ENCODE data around the gene TOLLIP.
"Not testable (repeated sequence)": the region's sequence is repeated elsewhere in the genome, so short reads cannot be mapped to it uniquely, and the experiment has no call there.

Gene TOLLIP

DNA sequence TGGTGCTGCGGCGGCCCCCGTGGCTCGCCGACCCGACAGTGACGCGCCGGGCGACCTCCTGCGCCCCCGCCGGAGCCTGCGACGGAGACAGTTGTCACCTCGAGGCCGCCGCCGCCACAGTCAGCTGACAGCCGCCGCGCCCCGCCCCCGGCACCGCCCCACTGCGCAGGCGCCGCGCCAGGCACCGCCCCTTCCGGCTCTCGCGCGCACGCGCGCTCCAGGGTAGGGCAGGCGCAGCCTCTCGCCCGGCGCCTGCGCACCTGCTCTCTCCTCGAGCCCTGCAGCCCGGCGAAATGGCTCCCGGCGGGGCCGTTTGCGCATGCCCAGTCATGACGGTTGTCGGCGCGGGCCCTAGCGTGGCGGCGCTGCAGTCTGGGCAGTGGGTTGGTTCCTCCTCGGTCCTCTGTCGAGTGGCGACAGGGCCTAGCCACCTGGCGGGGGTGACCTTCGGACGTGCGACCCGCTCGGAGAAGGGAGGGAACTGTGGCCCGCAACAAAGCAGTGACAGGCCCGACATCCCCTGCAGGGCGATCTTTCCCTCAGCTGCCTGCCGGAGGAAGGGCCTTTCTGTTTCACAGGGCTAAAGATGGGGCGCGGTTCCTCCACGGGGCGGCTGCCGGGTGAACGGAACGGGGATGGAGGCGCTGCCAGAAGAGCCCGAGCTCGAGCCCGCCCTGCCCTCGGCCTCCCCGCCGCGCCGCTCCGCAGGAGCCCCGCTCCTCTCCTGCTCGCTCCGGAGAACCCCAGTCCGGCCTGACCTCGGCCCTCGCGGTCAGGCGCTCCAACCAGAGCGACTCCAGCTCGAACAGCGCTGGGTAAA lies at the start of gene TOLLIP:
Gene TOLLIP (minus strand): TSS at position 135 of the 820 bp plus-strand sequence. CDS start 134 bp downstream, at position 1.
- peak; percentile 90 to 95 for DNase-seq

GRCh38 chr11:1358931-1359330 lies 49.5 kb upstream of the TOLLIP start:
- DNase-seq: not testable (repeated sequence)

- DNase-seq: no peak
These were observed 48.9 kb upstream of the TOLLIP start for GRCh38 chr11:1358286-1358685.

DNA sequence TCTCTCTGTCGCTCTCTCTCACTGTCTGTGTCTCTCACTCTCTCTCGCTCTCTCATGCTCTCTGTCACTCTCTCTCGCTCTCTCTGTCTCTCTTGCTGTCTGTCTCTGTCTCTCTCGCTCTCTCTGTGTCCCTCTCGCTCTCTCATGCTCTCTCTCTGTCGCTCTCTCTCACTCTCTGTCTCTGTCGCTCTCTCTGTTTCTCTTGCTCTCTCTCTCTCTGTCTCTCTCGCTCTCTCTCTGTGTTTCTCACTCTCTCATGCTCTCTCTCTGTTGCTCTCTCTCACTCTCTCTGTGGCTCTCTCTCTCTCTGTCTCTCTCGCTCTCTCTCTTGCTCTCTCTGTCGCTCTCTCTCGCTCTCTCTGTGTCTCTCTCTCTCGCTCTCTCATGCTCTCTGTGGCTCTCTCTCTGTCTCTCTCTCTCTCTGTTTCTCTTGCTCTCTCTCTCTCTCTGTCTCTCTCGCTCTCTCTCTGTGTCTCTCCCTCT lies 47.1 kb upstream of the TOLLIP start:
- DNase-seq: no peak

DNA sequence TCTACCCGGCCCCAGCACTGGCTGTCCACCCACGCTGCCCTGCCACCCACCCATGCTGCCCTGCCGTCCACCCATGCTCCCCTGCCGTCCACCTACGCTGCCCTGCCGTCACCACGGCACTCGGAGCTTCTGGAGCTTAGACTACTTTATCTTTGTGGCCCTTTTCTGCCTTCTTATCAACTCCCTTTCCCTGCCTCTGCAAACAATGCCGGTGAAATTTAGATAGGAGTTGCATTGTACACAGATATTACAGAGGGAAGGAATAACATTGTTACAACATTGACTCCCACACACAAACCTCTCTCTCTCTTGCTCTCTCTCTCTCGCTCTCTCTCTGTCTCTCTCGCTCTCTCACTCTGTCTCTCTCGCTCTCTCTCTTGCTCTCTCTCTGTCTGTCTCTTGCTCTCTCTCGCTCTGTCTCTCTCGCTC lies 46.6 kb upstream of the TOLLIP start:
- no peak for DNase-seq

GRCh38 chr11:1354125-1354938 lies 44.9 kb upstream of the TOLLIP start:
- no peak for DNase-seq

- DNase-seq: no peak
These were observed 44.1 kb upstream of the TOLLIP start for GRCh38 chr11:1353383-1354124.

DNA sequence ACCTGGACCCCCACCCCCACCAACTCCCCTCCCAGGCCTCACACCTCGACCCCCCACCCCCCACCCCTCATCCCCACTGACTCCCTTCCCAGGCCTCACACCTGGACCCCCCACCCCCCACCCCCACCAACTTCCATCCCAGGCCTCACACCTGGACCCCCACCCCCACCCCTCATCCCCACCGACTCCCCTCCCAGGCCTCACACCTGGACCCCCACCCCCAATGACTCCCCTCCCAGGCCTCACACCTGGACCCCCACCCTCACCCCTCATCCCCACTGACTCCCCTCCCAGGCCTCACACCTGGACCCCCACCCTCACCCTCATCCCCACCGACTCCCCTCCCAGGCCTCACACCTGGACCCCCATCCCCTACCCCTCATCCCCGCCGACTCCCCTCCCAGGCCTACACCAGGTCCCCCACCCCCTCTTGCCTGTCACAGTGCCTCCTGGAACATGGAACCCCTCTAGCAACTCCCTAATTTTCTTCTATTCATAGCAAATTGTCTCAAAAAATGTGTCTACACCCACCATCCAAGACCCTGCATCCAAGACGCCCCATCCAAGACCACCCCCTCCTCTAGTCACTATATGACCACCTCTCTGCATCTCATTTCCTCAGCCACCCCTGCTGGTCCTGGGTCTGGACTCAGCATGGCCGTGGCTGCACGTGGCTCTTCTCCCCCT lies 43.4 kb upstream of the TOLLIP start:
- DNase-seq: no peak

GRCh38 chr11:1351278-1351937 lies 42.0 kb upstream of the TOLLIP start:
- no peak for DNase-seq

DNA sequence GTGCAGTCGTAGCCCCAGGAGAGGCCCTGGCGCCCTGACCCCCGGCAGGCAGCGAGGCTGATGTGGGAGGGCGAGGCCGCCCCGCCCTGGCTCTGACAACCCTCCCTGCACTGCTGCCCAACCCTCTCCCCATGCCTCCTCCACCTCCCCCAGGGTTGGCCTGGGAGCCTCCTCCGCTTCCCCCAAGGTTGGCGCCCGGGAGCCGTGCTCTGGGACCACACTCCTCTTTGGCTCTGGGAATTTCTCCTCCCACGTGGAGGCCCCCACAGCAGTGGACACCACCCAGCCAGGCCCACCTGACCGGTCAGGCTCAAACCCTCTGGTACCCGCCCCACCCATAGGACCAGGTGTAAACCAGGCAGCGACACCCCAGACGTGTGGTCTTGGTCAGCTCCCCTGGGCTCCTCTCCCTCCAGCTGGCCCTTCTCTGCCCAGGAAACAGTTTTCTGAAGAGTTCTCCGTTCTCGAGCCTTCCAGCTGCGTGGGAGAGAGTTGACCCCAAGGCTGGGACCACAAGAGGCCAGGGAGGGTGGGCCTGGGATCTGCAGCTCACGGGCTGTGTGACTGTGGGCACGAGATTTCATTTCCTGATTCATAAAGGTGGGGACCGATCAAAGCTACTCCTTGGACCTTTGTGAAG lies 40.8 kb upstream of the TOLLIP start:
- DNase-seq: no peak

DNA sequence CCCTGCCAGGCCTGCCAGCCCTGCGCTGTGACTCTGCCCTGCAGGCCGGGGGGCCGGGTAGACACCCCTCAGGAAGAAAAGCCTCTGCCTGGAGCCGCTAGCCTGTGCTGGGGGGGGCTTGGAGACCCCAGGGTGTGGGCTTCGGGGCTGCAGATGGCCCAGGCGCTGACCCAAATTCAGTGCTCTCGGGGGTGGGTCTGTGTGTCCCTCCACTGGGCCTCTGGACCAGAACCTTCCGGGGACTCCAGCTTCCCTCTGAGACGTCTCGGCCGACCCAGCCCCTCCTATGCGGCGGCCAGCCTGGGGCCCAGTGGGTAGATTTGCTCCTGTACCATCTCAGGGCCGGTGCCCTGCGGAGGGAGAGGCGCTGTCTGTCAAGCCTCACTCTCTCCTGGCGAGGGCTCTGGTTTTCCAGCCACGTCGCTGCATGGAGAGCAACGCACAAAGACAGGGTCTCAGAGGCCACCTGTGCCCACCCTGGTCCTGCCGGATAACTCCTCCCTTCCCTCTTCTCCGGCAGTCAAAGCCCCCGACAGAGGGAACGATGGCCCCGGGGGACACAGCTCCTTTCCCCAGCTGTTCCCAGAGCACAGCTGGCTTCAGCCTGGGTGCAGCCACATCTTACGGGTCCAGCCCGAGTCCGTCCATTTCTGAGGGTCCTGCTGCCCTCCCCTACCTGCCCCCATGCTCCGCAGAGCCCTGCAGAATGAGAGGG lies 40.1 kb upstream of the TOLLIP start:
- no peak for DNase-seq

DNA sequence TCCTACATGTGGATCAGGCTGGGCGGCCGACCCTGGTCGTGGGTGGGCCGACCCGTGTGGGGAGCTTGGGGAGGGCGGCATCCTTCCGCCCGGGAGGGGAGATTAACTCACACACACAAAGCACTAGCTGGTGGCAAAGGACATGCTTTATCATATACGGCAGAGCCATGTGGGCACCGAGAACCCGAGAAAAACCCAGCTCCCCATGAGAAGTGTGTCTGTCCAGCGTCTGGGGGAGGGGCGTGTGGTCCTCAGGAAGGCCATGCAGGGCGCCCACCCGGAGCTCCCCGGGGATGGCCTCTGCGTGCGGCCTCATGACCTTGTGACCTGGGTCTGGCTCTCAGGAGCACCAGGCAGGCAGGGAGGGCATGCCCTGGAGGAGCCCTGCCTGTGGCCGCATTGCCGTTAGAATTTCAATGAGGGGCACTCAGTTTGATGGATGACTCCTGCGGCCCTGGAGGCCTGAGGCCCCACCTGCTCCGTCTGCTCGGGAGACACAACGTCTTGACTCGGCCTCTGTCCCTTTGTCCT lies 39.4 kb upstream of the TOLLIP start:
- DNase-seq: no peak

GRCh38 chr11:1348146-1348795 lies 38.8 kb upstream of the TOLLIP start:
- no peak for DNase-seq

GRCh38 chr11:1347411-1347999 lies 38.1 kb upstream of the TOLLIP start:
- not testable (repeated sequence) for DNase-seq

DNA sequence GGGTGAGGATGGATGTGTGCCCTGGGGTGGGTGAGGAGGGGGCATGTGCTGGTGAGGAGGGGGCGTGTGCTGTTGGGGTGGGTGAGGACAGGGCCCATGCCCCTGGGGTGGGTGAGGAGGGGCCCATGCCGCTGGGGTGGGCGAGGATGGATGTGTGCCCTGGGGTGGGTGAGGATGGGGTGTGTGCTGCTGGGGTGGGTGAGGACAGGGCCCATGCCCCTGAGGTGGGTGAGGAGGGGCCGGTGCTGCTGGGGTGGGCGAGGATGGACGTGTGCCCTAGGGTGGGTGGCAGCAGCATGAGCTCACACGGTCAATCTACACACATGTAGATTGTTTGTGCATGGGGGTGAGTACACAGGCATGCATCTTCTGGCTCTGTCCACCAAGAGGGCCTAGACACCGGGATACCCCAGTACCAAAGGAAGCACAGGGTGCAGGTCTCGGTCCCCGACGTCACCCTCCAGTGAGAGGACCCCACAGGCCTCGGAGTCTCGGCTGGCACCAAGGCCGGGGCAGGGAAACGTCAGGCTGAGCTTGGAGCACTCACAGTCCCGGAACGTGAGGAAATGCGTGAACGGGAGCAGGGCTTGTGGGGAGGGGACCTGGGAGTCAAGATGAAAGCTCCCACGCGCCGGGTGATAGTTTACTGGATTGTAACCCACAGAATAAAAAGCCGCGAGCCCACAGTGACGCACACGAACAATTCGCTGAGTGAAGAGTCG lies 37.4 kb upstream of the TOLLIP start:
- no peak for DNase-seq

DNA sequence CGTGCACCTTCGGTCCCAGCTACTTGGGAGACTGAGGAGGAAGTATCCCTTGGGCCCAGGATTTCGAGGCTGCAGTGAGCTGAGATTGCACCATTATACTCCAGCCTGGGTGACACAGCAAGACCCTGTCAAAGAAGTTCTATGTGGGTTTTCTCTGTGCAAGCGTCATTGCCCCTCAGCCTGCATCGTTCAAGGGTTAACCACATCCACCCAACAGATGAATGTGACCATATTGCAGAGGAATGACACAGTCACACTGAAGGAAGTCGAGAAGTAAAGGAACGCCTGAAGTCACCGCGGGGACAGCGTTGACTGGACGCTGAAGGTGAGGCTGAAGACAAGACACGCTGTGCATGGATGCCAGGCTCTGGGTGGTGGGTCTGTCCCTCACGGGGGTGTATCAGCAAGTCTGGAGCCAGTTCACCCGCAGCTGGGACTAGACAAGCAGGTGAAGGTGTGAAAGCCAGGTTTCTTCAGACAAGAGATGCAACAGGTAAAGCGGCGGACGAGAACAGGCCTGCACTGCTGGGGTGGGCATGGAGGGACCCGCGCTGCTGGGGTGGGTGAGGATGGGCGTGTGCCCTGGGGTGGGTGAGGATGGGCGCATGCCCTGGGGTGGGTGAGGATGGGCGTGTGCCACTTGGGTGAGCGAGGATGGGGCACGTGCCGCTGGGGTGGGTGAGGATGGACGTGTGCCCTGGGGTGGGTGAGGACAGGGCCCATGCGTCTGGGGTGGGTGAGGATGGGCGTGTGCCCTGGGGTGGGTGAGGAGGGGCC lies 36.5 kb upstream of the TOLLIP start:
- DNase-seq: no peak

- DNase-seq: no peak
These were observed 34.7 kb upstream of the TOLLIP start for GRCh38 chr11:1344056-1344635.
